Stimulated activated CD8-positive, alpha-beta memory T cell treated with anti-CD3 and anti-CD28 coated beads, Interleukin-4, amount 100 ng/mL, for 48 hours (primary cell): ENCODE results near the gene ATP2C1.
"Not testable (repeated sequence)": the region's sequence is repeated elsewhere in the genome, so short reads cannot be mapped to it uniquely, and the experiment has no call there.

Source experiments
- DNase-seq: peaks from one replicate; pipeline ENCODE4 v3.0.0-alpha.2; 2020

ATP2C1 gene

GRCh38 chr3:130997289-130997688 is 103.4 kb downstream of the ATP2C1 start:
- DNase-seq: no peak

DNA sequence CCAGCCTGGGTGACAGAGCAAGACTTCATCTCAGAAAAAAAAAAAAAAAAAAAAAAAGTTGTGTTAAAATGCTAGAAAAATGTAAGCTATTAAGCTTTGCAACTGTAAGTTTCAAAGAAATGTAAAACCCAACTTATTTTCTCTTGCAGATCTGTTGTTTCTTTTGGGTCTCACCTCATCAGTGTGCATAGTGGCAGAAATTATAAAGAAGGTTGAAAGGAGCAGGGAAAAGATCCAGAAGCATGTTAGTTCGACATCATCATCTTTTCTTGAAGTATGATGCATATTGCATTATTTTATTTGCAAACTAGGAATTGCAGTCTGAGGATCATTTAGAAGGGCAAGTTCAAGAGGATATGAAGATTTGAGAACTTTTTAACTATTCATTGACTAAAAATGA is 107.2 kb downstream of the ATP2C1 start:
- no peak for DNase-seq

DNA sequence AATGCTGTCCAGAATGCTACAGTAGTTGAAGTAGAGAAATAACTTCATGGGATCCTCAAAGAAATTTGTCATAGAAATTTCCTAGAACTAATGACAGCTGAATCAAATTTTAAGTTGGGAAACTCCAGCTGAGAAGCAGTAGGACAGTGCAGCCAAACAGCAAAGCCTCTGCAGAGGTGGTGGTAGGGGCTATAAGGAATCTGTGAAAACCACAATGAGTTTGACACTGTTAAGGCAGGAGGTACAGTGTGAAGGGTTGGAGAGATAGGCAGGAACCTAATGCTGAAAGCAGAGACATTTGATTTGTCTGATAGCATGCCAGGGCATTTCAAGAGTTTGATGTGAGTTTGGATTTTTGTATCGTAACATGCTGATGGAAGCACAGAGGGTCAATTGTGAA is 110.7 kb downstream of the ATP2C1 start:
- DNase-seq: no peak

GRCh38 chr3:131007256-131007655 is 113.4 kb downstream of the ATP2C1 start:
- DNase-seq: no peak

DNA sequence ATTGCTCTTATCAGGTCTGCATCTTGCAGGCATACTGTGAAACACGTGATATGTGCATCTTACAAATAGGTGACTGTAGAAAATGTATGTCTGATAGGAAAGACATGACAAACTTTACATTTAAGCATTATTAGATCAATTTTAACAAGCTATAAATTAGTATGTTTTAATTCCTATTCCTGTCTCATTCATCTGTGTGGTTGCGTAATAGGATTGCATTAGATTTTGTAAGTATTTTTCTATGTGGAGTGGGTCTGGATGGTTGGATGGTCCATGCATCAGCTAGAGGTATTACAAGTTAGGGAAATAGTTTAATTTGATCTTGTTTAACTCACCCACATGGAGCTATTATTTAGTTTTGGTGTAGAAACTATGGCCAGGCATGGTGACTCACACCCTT is 113.9 kb downstream of the ATP2C1 start:
- no peak for DNase-seq

- no peak for DNase-seq
Observed at GRCh38 chr3:131008326-131008725, 114.4 kb downstream of the ATP2C1 start.

DNA sequence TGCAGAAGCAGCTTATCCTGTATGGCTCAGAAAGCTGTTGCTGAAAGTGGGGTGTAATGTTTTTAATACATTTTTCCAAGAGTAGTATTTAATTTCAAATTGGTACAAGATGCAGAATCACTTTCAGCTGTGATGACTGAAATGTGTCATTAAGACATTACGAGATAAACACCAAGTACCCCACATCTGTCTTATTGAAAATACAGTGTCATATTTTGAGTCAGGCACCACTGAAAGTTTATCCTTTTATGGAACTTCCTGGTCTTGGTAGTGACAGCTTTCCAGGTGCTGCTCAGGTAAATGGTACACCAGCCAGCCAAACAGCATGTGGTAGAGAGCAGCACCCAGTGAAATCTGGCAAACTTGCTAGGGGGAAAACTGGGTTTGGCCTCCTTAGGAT is 115.8 kb downstream of the ATP2C1 start:
- no peak for DNase-seq

- no peak for DNase-seq
Observed at GRCh38 chr3:131018970-131019369, 125.1 kb downstream of the ATP2C1 start.

DNA sequence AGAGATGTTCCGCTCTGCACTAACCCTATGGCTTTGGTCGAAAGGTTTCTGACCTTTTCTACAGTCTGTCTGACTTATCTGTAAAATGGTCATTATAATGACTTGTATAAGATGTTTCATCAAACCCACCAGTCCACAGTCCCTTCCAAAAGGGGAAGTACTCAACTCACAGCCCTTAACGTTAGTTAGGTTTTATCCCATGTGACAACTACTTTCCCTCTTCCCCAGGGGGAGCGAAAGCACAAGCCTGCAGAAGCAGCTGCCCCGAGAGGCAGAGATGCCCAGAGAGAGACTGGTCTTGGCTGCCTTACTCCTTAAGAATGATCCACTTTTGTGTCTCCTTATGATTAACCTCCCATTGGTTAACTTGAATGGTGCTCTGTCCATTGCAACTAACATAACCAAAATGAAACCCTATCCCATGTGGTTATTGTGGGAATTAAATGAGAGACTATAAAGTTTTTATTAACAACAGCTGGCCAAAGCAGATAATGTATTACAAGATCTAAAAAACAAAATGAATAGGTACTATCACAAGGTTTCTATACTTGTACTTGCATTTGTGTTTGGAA is 126.3 kb downstream of the ATP2C1 start:
- no peak for DNase-seq

GRCh38 chr3:131025539-131025938 is 131.7 kb downstream of the ATP2C1 start:
- no peak for DNase-seq

- DNase-seq: peak; percentile 92
Observed at GRCh38 chr3:131026321-131027151, 132.7 kb downstream of the ATP2C1 start, which contains the start of the genes ASTE1 and NEK11. Gene ASTE1 (minus strand): TSS chr3:131026825. CDS start chr3:131025306, 1,519 bp downstream. Gene NEK11 (plus strand): TSS chr3:131026877. CDS start chr3:131029709, 2,832 bp downstream.

GRCh38 chr3:131028844-131029243 is 135.0 kb downstream of the ATP2C1 start:
- DNase-seq: no peak

DNA sequence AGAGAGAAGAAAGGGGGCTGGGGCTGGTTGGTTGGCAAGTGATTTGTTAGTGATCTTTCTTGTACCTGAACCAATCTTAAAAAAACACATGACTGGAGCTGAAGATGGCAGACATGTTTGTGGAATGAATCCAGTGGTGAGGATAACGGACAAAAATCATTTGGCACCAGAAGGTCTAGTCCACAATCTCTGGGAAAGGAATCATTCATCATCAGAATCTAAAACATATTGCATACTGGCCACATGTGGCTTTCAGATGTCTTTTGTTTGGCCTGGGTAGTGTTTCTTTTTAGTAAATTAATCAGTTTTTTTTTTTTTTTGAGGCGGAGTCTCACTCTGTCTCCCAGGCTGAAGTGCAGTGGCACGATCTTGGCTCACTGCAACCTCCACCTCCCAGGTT is 137.8 kb downstream of the ATP2C1 start:
- DNase-seq: no peak

DNA sequence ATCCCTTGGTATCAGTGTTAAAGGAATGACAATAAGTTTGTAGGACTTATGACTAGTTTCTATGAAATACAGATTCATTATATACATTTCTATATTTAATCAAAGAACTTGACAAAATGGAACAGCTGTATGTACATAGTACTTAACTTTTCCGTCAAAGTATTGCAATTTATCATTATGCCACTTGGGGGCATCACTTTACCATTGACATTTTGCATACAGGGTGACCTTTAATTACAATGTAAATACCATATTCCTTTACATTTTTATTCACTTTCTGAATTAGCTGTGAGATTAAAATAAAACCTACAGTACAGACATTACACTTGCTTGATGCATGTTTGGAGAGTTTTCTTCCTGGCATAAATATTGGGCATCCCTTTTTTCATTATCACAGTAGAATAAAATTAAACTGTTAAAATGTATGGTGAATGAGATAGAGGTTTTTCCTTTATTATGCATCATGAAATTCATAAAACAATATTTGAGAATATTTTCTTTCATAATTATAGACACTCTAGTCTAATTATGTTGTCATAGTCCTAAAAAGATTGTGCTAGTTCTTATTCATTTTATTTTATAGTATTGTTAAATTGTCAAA is 139.7 kb downstream of the ATP2C1 start:
- no peak for DNase-seq

GRCh38 chr3:131036200-131036816 is 142.4 kb downstream of the ATP2C1 start:
- no peak for DNase-seq

GRCh38 chr3:131036986-131037385 is 143.1 kb downstream of the ATP2C1 start:
- DNase-seq: no peak

DNA sequence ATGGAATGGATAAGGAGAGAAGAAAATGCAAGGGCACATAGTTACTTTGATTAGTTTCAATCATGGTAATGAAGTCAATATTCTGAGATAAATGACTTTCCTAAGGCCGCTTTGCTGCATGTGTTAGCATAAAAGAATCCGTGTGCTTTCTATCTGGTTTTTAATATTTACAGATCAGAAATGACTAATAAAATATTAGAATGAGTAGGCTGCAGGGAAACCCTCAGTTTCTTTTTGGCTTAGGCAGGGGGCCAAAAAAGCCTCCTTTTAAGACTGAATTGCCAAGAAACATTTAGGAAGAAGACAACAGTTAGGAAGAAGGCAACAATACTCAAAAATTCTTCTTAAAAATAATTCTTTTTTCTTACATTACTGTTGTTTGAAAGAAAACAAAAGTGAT is 144.4 kb downstream of the ATP2C1 start:
- no peak for DNase-seq

- not testable (repeated sequence) for DNase-seq
Observed at GRCh38 chr3:131042271-131042985, 148.5 kb downstream of the ATP2C1 start.

- no peak for DNase-seq
Observed at GRCh38 chr3:131047582-131047981, 153.7 kb downstream of the ATP2C1 start.

DNA sequence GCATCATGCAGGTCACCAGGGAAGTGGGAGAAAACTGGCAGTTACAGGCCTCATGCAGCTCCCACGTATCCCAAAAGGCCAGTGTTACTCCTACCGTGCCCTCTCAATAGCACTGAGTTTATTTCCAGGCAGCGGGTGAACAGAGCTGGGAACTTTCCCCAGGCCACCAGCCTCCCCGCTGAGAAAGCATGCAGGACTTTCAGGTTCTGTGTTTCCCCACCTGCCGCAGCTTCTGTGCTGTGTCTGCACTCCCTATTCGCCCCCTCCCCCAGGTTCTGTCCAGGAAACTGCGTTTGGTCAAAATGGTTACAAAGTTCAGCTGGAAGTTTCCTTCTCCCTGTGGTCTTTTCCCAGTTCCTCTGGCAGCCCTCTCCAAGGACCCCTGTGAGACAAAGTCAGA is 154.1 kb downstream of the ATP2C1 start:
- no peak for DNase-seq

GRCh38 chr3:131050001-131050400 is 156.1 kb downstream of the ATP2C1 start:
- no peak for DNase-seq

DNA sequence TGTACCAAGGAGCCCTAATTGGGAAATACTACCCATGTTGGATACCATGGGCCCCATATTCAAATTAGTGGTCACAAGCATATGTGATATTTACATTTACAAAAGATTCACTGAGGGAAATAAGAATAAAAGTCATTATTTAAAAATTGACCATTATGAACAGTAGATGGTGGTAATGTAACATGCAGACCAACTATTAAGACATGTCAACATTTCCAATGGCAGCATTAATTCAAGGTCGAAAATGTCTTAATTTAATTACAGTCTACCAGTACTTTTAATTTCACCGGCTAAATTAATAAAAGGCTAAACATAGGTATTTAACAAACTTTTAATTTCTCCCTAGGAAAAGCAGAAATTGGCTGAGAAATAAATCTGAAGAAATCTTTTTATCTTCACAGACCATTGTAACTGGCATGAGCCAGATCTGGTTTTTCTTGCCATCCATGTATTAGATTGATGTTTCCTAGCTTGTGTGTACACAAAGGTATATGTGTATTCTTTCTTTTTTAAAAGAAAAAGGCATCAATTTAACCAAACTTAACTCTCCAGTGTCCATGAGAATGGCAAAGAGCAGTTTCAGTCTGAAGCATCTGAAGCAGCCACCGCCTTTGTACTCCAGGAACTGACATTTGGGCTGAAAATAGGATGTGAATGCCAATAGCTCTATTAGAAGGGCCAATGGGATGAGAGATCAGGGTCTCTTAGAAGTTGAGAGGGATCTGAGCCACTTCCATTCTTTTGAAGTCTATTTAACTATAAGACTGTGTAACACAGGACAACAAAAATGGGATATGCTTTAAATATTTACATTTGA is 159.4 kb downstream of the ATP2C1 start:
- no peak for DNase-seq
